Measurements from ENCODE around the gene IFIT3. TPM values are rescaled to one million over a fixed set of nuclear protein-coding genes. Genes with fewer than 3 reads are reported as not detected.
"Not testable (repeated sequence)": the region's sequence is repeated elsewhere in the genome, so short reads cannot be mapped to it uniquely, and the experiment has no call there.

Gene IFIT3
- polyA plus RNA-seq, 3 donors = 17.4 to 19.1 (median 18.1) TPM

GRCh38 chr10:89302625-89303024 is 25.2 kb upstream of the IFIT3 start:
- no peak for DNase-seq (ENCODE audit: low read depth in 3 of 3, low spot score in 2 of 3)

- DNase-seq (ENCODE audit: low read depth in 3 of 3, low spot score in 2 of 3) = no peak
Observed at GRCh38 chr10:89303161-89303560, 24.6 kb upstream of the IFIT3 start.

DNA sequence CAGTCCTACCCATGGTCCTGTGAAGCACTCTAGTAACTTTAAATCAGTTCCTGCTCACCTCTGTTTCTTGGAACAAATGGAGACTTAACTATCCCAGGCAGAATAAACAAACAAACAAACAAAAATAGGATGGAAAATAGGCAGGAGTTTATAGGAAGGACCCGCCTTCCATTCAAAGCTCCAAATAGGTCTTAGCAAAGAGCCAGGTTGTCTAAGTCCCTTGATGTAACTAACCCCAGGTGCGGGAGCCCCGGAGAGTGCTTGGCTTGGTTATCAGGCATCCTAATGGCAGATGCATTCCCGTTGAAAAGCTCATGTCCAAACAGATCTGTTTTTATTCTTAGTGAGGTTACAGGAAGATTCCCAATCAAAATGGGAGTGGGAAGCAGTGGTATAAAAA is 23.8 kb upstream of the IFIT3 start:
- DNase-seq (ENCODE audit: low read depth in 3 of 3, low spot score in 2 of 3) = no peak

GRCh38 chr10:89304446-89304845 is 23.4 kb upstream of the IFIT3 start:
- DNase-seq (ENCODE audit: low read depth in 3 of 3, low spot score in 2 of 3) = no peak

- DNase-seq (ENCODE audit: low read depth in 3 of 3, low spot score in 2 of 3) = no peak
Observed at GRCh38 chr10:89304925-89305324, 22.9 kb upstream of the IFIT3 start.

DNA sequence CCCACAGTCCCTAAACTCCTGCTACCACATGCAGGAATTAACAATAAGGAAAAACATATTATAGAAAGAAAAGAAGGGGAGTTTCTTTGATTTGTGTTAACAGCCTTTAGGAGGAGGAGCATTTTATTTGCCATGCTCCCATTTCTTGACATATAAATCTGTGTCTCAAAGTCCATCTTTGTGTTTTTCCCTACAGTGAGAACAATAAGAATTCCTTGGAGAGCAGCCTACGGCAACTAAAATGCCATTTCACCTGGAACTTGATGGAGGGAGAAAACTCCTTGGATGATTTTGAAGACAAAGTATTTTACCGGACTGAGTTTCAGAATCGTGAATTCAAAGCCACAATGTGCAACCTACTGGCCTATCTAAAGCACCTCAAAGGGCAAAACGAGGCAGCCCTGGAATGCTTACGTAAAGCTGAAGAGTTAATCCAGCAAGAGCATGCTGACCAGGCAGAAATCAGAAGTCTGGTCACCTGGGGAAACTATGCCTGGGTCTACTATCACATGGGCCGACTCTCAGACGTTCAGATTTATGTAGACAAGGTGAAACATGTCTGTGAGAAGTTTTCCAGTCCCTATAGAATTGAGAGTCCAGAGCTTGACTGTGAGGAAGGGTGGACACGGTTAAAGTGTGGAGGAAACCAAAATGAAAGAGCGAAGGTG is 21.9 kb upstream of the IFIT3 start:
- no peak for DNase-seq (ENCODE audit: low read depth in 3 of 3, low spot score in 2 of 3)

GRCh38 chr10:89306434-89307268 is 21.1 kb upstream of the IFIT3 start:
- no peak for DNase-seq (ENCODE audit: low read depth in 3 of 3, low spot score in 2 of 3)

GRCh38 chr10:89307269-89307577 is 20.6 kb upstream of the IFIT3 start:
- DNase-seq (ENCODE audit: low read depth in 3 of 3, low spot score in 2 of 3) = no peak

DNA sequence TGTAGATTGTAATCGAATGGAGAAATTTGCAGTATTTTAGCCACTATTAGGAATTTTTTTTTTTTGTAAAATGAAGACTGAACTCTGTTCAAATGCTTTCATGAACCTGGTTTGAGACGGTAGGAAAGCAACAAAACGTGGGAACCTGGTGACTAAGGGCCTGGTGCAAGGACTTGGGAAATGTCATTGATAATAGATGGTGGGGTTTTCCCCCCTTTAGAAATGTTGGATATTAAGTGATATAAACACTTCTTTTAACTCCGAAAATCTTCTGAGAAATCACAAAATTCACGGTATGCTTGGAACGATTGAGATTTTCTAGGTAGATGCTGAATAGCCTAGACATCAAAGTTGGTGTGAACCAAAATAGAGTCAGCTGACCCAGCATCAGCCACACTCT is 19.5 kb upstream of the IFIT3 start:
- no peak for DNase-seq (ENCODE audit: low read depth in 3 of 3, low spot score in 2 of 3)

DNA sequence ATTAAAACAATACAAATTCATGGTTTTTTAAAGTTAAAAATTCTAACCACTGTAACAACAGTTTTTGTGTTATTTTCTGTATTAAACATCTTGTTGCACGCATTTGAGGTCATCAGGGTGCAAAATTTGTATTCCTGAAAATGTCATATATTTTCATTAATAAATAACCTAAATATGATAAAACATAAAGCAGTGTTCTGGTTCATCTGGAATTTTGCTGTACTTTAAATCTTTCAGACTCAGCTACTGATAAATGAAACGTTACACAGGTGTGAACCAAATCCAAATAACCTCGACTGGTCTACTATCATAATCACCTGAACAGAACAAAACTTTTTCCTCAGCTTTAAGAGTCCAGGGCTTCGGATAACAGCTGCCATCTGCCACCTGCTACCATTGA is 19.1 kb upstream of the IFIT3 start:
- DNase-seq (ENCODE audit: low read depth in 3 of 3, low spot score in 2 of 3) = no peak

DNA sequence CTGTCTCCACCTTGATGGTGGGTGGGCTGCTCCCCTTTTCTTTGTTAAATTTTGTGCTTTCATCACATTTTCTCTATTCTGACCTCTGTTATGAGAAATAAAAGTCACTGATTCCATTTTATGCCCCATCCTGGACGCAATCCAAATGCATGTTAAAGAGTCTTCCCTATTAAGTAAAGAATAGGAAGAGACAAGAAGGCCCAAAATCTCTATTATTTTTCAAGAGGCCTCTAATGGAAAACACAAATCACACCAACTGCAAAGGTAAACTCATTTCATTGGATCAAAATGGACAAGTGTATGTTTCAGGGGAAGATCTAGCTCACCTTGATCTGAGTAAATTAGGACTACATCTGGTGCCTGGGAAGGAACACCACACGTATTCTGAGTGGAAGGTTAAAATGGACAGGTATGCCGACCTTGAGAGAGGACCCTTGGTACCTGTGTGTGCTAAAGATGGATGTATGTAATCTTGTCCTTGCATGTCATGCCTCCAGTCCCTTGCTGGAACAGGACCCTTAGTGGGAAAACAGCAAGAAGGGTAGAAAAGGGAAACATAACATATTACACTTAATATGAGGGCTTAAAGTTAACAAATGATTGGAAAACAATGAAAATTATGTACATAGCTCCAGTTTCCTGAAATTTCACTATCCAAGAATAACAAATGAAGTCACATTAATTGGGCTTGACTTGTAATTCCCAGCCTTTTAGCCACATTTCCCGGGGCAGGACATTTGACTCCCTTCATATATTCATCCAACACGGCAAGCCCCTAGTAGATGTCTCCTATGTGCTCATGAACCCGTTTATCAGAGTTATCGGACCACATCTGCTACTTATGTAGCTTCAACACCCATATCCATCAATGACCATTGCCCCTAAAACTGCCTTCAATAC is 18.4 kb upstream of the IFIT3 start:
- no peak for DNase-seq (ENCODE audit: low read depth in 3 of 3, low spot score in 2 of 3)

DNA sequence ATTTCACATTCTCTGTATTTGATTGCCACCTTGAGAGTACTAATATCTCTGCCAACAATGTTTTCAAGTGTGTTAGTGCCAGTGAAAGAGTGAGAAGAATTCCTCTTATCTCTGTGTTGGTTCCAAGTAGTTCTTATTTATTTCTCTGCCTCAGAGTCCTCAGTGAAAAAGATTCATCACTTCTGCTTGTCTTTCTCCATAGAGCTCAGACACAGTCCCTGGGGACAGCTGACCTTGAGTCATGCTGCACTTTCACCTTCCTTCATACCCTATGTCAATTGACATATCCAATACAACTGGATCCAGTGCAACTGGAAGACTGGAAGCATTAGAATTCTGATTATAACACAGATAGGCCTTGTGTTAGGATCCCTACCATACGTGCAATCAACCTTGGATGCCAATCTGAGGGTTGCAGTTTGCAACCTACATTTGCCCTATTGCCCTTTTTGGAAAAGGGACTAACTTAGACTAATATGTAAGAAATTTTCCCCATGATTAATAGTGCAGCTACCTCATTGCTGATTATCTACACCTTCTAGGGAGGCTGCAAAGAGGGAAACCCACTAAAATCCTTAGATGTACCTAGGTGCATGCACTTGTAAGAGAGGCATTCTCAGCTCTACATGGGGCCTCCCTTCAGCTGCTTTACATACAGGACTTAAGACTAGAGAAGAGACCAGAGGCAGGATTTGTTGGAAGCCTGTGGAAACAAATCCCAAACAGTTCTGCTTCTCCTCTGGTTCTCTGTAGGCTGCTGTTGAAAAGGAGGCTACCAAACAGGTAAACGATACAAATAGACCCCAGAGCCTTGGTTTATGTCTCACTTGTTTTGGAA is 17.5 kb upstream of the IFIT3 start:
- DNase-seq (ENCODE audit: low read depth in 3 of 3, low spot score in 2 of 3) = no peak

- DNase-seq (ENCODE audit: low read depth in 3 of 3, low spot score in 2 of 3) = no peak
Observed at GRCh38 chr10:89312973-89313372, 14.8 kb upstream of the IFIT3 start.

- DNase-seq (ENCODE audit: low read depth in 3 of 3, low spot score in 2 of 3) = no peak
Observed at GRCh38 chr10:89314676-89315075, 13.1 kb upstream of the IFIT3 start.

GRCh38 chr10:89318047-89318446 is 9.8 kb upstream of the IFIT3 start:
- not testable (repeated sequence) for DNase-seq (ENCODE audit: low read depth in 3 of 3, low spot score in 2 of 3)

DNA sequence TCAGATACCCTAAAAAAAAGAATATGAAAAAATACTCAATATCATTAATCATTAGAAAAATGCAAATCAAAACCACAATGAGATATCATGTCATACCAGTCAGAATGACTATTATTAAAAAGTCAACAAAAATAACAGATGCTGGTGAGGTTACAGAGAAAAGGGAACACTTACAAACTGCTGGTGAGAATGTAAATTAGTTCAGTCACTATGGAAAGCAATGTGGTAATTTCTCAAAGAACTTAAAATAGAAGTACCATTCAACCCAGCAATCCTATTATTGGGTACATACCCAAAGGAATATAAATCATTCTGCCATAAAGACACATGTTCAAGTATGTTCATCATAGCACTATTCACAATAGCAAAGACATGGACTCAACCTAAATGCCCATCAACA is 2.7 kb upstream of the IFIT3 start:
- not testable (repeated sequence) for DNase-seq (ENCODE audit: low read depth in 3 of 3, low spot score in 2 of 3)

DNA sequence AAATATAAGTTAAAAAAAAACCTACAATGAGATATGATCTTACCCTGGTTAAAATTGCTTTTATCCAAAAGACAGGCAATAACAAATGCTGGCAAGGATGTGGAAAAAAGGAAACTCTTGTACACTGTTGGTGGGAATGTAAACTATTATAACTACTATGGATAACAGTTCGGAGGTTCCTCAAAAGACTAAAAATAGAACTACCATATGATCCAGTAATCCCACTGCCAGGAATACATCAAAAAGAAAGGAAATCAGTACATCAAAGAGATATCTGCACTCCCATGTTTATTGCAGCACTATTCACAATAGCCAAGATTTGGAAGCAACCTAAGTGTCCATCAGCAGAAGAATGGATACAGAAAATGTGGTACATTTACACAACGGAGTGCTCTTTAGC is 1.9 kb upstream of the IFIT3 start:
- not testable (repeated sequence) for DNase-seq (ENCODE audit: low read depth in 3 of 3, low spot score in 2 of 3)

GRCh38 chr10:89329151-89329550 is 1.4 kb downstream of the IFIT3 start:
- DNase-seq (ENCODE audit: low read depth in 3 of 3, low spot score in 2 of 3) = no peak

- DNase-seq (ENCODE audit: low read depth in 3 of 3, low spot score in 2 of 3) = not testable (repeated sequence)
Observed at GRCh38 chr10:89330014-89330413, 2.2 kb downstream of the IFIT3 start.

DNA sequence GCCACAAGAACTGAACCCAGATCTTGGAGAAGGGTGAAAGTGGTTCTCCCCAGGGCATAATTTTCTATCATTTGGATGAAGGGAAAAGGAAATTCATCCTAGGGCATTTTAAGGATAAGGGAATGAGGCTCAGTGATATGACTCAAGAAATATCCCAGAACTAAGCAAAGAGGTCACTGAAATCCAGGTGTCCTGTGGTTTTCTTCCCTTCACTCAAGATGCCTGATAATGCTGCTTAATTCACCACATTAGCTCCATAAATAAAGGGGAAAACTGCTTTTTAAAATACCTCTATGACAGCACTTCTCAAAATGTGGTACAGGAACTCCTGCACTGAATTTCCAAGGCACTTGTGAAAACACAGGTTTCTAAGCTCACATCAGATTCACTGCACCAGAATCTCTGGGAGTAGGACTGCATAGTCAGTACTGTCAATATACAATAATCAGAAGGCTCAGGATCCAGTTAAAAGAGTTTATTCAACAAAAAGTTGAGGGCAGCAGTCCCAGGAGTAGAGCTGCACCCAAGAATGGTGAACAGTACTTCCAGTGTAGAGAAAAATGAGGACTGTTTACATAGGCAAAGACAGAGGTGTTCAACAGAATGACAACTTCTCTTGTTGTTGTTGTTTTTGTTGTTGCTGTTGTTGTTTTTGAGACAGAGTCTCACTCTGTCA is 2.9 kb downstream of the IFIT3 start:
- DNase-seq (ENCODE audit: low read depth in 3 of 3, low spot score in 2 of 3) = no peak
